HG03060 (cell line): ENCODE measurements around the gene ZNF444.
"Not testable (repeated sequence)": the region's sequence is repeated elsewhere in the genome, so short reads cannot be mapped to it uniquely, and the experiment has no call there.

ENCODE experiments used
- ATAC-seq: cut with Tn5 transposase; IDR thresholded peaks from one replicate; pipeline ENCODE4 v1.9.1; 2021; ENCODE audit warnings: low read depth, moderate number of reproducible peaks; ENCODE audit not compliant: unreplicated experiment

ZNF444 gene

DNA sequence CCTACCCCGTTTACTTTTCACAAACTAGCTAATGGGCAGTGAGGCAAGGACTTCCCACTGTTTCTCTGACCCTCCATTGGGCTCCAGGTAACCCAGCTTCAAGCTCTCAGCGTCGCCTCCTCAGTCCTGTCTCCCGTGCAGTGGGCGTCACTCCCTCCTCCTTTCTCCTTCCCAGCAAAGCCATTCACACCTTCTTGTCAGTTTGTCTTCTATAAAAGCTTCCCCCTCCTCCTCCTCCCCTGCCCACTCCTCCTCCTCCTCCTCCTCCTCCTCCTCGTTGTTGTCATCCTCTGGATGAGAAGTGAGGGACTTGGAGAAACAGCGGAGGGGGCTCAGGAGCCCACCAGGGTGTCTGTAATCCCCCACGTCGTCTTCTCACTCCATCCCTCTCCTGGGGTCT, 33.0 kb downstream of the ZNF444 start:
- ATAC-seq = no peak

GRCh38 chr19:56174550-56174949, 33.5 kb downstream of the ZNF444 start:
- ATAC-seq = no peak

DNA sequence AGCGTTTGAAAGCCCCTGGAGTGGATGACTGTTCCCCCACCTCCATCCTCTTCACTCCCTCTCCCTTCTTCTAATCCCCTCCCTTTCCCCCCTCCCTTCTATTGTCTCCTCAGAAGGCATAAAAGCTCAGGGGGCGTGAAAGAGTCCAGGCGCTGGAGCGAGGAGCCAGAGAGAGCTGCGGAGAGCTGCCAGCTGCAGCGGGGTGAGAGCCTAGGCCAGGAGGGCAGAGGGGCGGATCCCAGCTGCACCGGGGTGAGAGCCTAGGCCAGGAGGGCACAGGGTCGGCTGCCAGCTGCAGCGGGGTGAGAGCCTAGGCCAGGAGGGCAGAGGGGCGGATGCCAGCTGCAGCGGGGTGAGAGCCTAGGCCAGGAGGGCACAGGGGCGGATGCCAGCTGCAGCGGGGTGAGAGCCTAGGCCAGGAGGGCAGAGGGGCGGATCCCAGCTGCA, 34.8 kb downstream of the ZNF444 start, which contains the start of gene GALP:
Gene GALP (plus strand): TSS at position 148 of the 447 bp plus-strand sequence. CDS start 1,101 bp downstream, outside the sequence.
- not testable (repeated sequence) for ATAC-seq

GRCh38 chr19:56176310-56176709, 35.2 kb downstream of the ZNF444 start:
- ATAC-seq = not testable (repeated sequence)

DNA sequence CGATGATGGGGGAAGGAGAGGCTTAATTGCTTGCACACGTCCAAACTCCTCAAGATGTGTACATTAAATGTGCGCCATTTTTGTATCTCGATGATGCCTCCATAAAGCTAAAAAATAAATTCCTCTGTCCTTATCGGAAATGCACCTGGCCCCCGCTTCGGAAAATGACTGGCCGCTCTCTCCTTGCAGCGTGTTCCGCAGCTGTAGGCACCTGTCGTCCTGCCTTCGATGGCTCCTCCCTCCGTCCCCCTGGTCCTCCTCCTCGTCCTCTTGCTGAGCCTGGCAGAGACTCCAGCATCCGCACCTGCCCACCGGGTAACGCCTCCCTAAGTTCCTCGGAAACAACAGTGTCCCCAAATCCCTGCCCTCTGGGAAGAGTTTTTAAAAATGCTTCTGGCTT, 35.8 kb downstream of the ZNF444 start:
- no peak for ATAC-seq

DNA sequence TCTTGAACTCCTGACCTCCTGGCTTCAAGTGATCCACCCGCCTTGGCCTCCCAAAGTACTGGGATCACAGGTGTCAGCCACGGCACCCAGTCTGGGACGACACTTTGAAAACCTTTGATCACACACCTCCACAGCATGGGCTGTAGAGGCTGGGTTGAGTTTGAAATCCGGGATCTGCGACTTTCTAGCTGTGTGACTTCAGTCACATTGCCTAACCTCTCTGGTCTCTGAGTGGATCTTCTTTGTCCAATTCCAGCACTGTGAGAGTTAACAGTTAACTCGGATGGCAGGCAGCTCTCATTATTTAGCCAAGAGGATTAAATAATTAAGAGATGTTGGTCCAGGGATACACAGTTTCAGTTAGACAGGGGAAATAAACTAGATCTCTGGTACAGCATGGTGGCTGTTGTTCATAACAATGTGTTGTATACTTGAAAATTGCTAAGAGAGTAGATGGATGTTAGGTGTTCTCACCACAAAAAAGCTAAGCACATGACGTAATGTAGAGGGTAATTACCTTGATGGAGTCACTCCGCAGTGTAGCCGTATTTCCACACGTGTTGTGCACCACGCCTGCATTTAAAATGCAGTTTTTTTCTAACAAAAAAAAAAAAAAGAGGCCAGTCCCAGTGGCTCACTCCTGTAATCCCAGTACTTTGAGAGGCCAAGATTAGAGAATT, 36.6 kb downstream of the ZNF444 start:
- no peak for ATAC-seq

DNA sequence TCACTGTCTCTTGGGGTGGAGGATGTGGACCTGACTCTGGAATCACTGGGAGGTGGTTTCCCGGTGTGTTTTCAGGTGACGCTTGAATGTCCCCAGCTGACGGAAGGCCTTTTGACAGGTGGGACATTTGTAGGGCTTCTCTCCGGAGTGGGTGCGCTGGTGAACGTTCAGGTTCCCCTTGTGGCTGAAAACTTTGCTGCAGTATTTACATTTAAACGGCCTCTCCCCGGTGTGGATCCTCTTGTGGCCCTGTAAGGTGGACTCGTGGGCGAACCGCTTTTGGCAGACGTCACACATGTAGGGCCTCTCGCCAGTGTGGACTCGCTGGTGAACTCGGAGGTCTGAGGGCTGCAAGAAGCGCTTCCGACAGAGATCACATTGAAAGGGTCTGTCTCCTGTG, 48.7 kb downstream of the ZNF444 start:
- ATAC-seq = no peak

- no peak for ATAC-seq
These were observed 50.0 kb downstream of the ZNF444 start for GRCh38 chr19:56191115-56191514.

DNA sequence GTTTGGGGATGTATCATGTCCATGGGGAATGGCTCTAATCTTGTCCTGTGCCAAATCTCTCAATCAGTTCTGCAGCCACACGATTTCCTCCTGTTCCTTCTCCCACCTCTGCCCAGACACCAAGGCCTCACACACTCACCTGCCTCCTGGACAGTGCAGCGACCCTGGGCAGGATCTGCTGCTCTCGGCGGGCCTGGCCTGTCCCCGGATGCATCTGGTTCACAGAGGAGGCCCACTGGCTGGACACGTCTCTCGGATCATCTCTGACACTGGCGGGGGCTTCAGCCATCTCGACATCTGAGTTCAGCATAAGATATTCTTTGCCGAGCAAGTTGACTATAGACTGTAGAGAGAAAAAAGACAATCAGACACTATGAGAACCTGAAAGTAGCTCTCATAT, 50.6 kb downstream of the ZNF444 start:
- no peak for ATAC-seq

- ATAC-seq = no peak
These were observed 53.0 kb downstream of the ZNF444 start for GRCh38 chr19:56193981-56194640.

- not testable (repeated sequence) for ATAC-seq
These were observed 56.6 kb downstream of the ZNF444 start, which contains the start of gene ZSCAN5B for GRCh38 chr19:56197646-56198045. TSS of gene ZSCAN5B (minus strand) at chr19:56197783. CDS start at chr19:56193052, 4,731 bp downstream.

- ATAC-seq = no peak
These were observed 58.6 kb downstream of the ZNF444 start for GRCh38 chr19:56199687-56200086.

DNA sequence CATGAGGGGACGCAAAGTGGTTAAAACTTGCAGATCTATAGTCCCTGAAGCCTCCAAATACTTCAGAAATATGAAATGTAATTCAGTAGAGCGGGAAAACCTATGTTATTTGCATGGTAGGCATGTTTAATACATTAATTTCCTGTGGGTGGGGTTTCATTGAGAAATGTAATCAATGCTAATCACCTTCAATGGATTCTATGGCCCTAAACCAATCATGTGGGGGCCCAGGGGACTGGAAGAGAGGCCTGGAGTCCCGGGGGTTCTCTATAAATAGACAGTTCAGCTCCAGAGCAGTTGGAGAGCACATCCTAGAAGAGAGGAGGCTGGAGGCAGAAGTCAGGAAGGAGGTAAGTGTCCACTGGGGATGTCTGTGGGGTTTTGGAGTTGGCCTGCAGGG, 60.9 kb downstream of the ZNF444 start, which contains the start of gene ZSCAN5C:
Gene ZSCAN5C (plus strand): TSS at position 301 of the 400 bp plus-strand sequence. CDS start 3,641 bp downstream, outside the sequence.
- no peak for ATAC-seq

DNA sequence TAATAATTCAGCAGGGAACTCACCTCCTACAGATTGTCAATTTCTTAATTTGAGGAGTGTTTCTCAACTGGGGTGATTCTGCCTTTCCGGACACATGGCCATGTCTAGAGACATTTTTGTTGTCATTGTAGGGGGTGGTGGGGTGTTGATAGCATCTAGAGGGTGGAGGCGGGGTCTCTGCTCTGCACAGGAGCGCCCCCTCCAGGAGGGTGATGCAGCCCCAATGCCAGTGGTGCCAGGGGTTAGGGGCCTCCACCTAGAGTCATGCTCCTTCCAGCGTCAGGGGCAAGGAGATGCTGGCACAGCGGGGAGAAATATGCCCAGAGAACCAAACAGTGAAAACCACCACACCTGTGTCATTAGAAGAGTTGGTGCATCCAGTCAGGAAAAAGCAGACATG, 66.5 kb downstream of the ZNF444 start:
- not testable (repeated sequence) for ATAC-seq

DNA sequence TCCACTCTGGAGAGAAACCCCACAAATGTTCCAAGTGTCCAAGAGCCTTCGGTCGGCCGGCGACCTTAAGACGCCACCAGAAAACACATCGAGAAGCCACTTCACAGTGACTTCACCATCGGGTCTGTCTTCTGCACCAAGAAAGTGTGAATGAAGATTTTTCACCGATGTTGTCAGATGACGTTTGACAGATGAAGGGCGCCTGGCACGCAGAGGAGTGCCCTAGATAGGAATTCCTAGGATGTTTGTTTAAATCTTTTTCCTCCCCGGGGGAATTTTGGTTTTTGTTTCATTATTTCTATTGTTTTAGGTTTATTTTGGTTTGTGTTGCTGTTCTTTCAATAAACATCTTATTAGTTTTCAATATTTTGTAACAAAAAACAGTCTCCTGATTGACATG, 68.0 kb downstream of the ZNF444 start:
- no peak for ATAC-seq

DNA sequence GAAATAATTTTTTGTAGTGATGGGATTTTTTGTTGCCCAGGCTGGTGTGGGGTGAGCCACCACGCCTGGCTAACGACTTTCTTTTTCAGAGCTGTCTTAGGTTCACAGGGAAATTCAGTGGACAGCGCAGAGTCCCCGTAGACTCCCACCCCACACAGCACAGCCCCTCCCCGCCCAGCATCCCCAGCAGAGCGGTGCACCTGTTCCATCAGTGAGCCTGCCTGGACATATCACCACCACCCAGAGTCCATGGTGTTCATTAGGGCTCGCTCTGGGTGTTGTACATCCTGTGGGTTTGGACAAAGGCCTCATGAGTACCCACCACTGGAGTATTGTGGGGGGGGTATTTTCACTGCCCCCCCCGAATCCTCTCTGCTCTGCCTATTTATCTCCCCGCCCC, 68.9 kb downstream of the ZNF444 start:
- not testable (repeated sequence) for ATAC-seq
